HG03565 (cell line): ENCODE results near the gene DDX51.

Experiments used
- ATAC-seq: cut with Tn5 transposase; IDR thresholded peaks from one replicate; pipeline ENCODE4 v1.9.1; 2021; ENCODE audit warnings: mild to moderate bottlenecking, moderate library complexity; ENCODE audit not compliant: unreplicated experiment

Gene DDX51

DNA sequence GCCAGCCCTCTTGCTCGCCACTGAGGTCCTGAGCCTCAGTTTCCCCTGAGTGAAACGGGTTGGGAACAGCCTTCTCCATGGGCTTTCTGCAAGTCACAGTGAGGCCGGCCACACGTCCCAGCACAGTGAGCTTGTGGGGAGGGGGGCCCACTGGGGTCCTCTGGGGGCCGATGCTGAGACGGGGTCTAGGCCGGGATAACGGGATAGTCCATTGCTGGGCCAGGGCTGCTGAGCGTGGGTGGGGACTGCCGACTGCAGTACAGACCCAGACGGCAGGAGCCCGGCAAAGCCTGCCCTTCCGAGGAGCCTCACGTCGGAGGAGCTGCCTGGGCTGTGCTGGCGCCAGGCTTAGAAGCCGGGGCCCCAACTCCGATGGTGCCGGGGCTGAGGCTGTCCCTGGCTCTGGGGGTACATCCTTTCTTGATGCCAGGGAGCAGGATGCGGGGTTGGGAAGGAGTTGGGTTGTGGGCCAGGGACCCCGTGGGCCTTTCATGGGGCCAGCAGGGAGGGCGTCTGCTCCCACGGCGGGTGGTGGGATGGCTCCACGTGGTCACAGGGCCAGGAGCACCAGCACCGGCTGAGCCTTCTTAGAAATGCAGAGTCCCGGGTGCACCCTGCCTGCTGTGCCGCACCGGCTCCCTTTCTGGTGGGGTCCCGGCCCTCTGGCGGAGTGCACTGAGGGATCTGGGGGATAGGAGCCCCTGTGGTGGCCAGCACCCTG, 24.4 kb upstream of the DDX51 start:
- ATAC-seq = no peak

GRCh38 chr12:132167611-132168310, 23.6 kb upstream of the DDX51 start:
- no peak for ATAC-seq

- no peak for ATAC-seq
Observed at GRCh38 chr12:132166801-132167591, 22.9 kb upstream of the DDX51 start.

- no peak for ATAC-seq
Observed at GRCh38 chr12:132166093-132166492, 22.0 kb upstream of the DDX51 start.

GRCh38 chr12:132165584-132165983, 21.5 kb upstream of the DDX51 start:
- ATAC-seq = no peak

DNA sequence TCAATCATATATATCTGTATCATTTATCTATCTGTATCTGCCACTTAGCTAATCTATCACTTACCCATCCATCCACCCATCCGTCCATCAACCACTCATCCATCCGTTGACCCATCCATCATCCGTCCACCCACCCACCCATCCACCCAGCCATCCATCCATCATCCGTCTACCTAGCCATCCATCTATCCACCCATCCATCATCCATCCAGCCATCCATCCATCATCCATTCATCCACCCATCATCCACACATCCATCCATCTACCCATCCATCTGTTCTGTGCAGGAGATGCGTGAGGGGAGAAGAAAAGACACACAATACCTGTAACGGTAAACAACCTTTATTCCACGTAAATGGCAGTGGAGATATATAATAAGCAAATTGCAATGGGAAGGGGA, 20.3 kb upstream of the DDX51 start:
- ATAC-seq = no peak

DNA sequence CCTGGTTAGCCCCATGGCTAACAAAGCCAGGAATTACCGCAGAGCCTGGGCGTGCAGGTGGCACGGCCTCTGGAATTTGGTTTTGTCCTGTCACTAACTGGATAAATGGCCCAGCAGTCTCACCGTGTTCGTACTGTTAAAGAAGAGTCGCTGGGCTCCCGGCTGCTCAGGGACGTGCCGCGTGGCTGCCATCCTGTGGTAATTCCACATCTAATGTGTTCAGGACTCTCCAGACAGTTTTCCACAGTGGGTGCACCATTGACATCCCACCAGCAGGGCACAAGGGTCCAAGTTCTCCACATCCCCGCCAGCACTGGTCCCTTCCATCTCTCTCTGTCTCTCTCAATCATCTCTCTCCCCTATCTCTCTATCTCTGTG, 19.8 kb upstream of the DDX51 start:
- ATAC-seq = no peak

DNA sequence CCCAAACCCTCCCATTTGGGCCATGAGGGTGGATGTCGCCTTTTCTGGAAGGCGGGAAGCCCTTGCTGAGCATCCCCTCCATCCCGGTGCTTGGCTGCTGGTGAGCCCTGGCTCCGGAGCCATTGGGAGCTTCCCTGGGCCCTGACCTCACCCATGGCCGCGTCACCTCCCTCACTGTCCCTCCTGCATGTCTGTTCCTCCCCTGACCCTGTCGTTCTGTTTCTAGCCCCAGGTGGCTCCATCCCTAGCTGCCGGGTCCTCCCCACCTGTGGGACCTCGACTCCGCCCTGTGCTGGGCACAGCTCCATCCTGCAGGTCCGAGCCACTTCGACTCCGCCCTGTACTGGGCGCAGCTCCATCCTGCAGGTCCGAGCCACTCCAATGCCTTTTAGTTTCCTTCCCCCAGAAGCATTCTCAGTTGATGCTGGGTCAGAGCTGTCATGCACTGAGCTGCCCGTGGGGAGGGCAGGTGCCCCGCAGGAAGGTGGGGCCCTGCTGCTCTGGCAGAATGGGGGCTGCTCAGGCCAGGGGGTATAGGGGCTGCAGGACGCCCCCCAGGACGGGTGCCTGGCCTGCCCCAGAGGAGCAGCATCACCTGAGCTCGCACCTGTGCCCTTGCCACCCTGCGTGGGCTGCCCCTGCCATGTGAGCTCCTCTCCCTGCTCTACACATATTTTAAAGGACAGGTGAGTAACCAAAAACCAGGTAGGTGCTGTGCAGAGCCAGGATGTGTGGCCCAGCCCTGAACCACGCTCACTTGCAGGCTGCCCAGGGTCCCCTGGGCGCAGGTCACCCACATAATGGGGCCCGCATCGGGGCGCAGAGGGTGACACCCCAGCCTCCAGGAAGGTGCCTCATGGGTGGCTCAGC, 19.2 kb upstream of the DDX51 start:
- no peak for ATAC-seq

DNA sequence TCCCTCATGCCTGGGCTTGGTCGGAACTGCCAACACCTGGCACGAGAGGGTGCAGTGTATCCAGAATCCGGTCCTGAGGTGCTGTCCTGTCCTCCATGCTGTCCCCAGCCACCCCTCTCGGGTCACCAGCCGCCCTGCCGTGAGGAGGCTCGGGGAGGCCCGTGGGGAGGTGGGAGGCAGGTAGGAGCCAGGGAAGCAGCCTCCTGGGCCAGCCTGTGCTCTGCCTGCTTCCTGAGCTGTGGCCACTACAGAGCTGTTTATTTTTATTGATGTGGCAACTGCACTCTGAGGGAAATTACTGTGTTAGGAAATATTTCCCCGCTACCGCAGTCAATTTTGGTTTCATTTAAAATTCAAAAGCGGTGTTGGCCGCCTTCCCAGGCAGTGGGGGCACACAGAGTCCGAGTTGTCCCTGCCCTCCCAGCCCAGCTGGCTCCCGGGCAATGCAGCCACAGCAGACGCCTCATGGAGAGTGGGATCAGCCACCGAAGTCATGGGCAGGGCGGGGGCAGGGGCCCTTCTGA, 18.5 kb upstream of the DDX51 start:
- ATAC-seq = no peak

DNA sequence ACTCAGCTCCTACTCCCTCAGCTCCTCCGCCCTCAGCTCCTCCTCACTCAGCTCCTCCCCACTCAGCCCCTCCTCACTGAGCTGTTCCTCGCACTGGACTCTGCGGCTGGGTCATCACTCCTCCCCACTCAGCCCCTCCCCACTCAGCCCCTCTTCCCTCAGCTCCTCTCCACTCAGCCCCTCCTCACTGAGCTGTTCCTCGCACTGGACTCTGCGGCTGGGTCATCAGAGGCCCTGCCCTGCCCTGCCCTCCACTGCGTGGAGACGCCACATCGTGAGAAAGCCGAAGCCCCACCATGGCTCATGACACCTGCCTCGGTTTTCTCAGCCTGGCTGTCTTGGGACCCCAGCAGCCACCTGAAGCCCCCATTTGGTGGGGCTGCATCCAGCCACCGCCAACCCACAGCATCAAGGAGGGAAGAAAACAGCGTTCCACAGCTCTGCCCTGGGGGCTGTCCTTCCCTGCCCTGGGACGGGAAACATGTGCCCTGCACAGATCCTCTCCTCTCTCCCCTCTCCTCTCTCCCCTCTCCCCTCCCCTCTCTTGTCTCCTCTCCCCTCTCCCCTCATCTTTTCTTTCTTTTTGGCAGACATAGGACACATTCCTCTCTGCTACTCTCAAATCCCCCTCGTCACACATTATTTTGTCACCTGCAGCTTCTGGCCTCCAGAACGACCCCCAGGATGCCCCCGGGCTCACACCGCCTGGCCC, 17.8 kb upstream of the DDX51 start:
- ATAC-seq = no peak

DNA sequence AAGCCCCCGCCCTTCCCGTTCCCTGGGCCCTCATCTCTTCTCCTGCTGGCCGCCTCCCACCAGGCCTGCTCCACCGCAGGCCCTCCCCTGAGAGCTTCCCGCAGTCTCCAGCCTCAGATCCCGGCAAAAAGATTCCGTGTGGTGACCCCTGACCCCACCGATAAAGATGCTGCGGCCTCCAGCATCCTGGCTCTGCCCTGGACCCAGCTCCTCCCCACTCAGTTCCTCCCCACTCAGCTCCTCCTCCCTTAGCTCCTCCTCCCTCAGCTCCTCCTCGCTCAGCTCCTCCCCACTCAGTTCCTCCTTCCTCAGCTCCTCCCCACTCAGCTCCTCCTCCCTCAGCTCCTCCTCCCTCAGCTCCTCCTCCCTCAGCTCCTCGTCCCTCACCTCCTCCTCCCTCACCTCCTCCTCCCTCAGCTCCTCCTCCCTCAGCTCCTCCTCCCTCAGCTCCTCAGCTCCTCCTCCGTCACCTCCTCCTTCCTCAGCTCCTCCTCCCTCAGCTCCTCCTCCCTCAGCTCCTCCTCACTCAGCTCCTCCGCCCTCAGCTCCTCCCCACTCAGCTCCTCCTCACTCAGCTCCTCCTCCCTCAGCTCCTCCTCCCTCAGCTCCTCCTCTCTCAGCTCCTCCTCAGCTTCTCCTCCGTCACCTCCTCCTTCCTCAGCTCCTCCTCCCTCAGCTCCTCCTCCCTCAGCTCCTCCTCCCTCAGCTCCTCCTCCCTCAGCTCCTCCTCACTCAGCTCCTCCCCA, 17.1 kb upstream of the DDX51 start:
- ATAC-seq = no peak

GRCh38 chr12:132160601-132161035, 16.5 kb upstream of the DDX51 start:
- ATAC-seq = no peak

- no peak for ATAC-seq
Observed at GRCh38 chr12:132160016-132160415, 15.9 kb upstream of the DDX51 start.

DNA sequence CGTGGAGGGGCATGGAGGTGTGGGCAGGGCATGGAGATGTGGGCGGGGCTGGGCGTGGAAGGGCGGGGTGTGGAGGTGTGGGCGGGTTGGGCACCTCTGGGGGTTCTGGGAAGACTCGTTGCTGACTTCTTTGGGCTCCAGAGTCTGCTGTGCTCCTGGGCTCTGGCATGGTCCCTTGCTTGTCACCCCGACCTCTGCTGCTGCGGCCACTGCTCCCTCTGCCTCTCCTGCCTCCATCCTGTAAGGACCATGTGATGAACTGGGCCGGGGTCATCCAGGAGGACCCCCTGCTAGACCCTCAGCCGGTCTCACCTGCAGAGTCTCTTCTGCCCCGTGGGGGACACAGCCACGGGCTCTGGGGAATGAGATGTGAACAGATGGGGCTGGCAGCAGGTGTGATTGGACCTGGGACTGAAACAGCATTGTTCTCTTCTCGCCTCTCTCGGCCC, 15.5 kb upstream of the DDX51 start:
- ATAC-seq = no peak

DNA sequence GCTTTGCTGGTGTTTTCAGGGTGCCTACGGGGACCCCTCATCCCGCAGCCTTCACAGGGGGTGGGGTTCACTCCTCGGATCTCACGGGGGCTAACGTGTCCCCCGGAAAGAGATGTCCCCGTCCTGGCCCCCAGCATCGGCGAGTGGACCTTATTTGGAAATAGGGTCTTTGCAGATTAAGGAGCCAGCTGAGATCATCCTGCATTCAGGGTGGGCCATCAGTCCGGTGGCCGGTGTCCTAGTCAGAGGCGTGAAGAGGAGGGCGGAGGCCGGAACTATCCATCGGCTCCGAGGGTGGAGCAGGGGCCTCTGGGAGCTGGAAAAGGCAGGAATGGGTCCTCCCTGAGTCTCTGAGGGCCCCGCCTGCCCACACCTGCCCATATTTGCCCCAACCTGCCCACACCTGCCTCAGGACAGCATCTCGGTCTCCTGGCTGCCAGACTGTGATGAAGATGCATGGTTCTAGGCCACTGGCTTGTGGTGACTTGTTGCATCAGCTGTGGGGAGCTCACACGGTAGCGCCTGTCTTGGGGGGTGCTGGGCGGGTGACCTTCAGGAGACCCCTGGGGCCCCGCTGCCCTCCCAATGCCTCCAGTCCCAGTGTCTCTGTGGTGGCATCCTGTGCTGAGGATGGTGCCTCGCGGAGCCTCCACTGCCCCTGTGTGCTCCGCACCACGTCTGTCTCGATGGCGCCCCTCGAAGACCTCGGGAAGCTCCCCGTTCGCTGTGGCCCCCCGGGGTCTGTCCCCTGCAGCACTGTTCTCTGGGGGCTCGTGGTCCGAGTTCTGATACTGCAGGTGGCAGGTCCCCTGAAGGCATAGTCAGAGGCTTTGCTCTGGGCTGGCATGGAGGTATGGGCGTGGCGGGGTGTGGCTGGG, 14.8 kb upstream of the DDX51 start:
- no peak for ATAC-seq

GRCh38 chr12:132157733-132158409, 13.8 kb upstream of the DDX51 start:
- ATAC-seq = no peak

- no peak for ATAC-seq
Observed at GRCh38 chr12:132156573-132157325, 12.6 kb upstream of the DDX51 start.
